GM19328 (cell line): ENCODE results near the gene ZIC2.
"Not testable (repeated sequence)": the region's sequence is repeated elsewhere in the genome, so short reads cannot be mapped to it uniquely, and the experiment has no call there.

Experiments
- ATAC-seq: cut with Tn5 transposase; IDR thresholded peaks from one replicate; pipeline ENCODE4 v1.9.1; 2021; ENCODE audit warnings: mild to moderate bottlenecking, moderate library complexity; ENCODE audit not compliant: unreplicated experiment

ZIC2 gene

DNA sequence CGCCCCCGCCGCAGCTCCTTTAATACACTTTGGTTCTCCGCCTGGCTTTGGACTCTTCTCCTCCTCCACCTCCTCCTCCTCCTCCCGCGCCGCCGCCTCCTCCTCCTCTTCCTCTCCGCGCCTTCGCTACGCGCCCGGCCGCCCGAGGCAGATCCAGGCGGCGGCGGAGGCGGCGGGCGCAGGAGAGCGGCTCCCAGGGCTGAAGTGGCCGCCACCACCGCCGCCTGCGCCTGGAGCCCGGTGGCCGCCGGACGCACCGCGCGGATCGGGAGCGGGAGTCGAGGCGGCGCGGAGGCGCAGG lies at the start of gene ZIC2:
TSS of gene ZIC2 (plus strand) at position 50 of the 301 bp plus-strand sequence. CDS start 281 bp downstream, outside the sequence.
- ATAC-seq = no peak

DNA sequence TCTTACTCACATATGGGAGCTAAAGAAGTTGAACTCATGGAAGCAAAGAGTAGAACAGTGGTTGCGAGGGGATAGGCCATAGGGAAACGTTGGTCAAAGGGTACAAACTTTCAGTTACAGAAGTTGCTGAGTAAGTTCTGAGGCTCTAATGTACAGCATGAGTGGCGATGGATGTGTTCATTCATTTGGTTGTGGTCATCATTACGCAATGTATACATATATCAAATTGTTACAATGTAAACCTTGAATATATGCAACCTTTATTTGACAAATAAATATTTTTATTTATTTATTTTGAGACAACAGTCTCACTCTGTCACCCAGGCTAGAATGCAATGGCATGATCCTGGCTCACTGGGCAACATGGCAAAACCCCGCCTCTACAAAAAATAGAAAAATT lies 48.7 kb upstream of the ZIC2 start:
- ATAC-seq = no peak

DNA sequence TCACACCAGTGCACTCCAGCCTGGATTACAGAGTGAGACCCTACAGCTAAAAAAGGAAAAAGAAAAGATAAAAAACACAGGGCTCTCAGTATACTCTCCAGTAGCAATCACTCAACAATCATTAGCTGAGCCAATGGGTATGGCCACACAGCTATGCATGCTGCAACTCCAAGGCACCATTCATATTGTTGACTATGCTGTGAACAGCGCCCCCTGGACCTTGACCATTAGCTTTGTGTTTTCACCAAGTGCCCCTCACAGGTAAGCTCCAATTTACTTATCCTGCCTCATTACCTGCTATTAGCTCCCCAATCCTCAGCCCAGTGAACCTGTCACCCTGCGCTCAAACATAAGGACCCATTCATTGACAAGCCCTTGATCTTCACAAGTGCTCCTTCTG lies 45.8 kb upstream of the ZIC2 start:
- ATAC-seq = no peak

DNA sequence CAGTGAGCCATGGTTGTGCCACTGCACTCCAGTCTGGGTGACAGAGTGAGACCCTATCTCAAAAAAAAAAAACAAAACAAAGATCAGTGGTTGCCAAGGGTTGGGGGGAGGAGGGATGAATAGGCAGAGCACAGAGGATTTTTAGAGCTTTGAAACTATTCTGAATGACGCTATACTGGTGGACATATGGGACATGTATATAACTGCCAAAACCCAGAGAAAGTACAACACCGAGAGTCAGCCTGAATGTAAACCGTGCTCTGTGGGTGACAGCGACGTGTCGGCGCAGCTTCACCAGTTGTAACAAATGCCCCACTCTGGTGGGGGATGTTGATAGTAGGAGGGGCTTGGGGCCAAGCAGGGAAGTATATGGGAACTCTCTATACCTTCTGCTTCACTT lies 42.9 kb upstream of the ZIC2 start:
- ATAC-seq = no peak

DNA sequence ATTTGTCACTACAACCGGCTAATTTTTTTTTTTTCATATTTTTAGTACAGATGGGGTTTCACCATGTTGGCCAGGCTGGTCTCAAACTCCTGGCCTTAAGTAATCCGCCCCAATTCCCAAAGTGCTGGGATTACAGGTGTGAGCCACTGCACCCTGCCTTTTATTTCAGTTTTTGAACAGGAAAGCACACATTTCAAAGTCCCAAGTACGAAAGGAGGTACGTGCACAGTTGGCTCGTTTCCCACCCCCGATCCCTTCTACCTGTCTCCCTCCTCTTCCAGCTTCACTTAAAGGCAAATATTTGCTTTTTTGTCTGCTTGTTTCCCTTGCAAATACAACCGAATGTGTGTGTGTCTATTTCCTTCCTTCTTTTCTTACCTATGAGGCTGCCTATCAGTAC lies 40.5 kb upstream of the ZIC2 start:
- no peak for ATAC-seq

DNA sequence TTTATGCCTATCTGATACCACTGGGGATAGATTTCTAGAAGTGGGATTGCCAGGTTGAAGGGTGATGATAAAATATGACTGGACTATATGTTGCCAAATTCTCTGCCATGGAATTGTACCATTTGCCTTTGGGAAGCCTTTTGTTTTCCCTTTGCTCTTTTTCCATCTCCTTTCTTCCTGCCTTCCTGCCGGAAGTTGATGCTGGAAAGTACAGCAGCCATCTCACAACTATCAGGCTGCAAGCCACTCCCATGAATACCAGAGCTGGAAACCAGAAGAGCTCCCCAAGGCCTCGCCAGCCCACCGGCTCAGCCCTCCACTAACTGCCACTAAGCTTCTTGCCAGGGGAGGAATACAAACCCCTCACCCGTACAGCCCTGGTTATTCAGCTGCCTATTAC lies 39.7 kb upstream of the ZIC2 start:
- ATAC-seq = no peak

DNA sequence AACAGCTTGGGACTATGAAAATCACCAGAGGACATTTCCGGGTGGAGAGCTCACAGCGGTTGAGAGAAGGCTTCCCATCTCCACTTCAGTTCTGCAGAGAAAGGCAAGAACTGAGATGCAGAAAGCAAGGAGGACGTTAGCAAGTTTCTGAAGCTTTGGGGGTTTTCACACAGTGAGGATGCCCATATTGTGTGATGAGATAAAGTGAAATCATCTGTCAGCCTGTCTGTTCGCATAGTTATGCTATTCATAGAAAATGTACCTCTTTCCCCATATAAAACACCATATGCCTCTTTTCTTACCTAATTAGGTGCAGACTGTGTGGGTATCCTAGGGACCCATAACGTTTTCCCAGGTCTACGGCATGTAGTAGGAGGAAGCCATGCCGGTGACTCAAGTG lies 37.5 kb upstream of the ZIC2 start:
- no peak for ATAC-seq

DNA sequence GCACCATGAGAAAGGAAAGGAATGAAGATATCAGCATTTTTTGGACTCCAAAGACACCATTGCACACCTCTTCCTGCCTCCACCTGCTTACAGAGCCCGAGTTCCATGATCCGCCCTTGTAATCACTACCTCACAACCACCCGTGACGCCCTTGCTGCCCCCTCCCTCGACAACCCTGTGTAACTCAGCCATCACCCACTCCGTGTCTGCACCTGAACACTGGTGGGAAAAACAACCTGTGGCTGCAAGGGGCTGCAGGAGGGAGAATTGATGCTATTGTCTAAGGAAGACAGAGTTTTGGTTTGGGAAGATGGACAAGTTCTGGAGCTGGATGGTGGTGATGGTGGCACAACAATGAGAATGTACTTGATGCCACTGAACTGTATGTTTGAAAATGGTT lies 37.0 kb upstream of the ZIC2 start:
- no peak for ATAC-seq

DNA sequence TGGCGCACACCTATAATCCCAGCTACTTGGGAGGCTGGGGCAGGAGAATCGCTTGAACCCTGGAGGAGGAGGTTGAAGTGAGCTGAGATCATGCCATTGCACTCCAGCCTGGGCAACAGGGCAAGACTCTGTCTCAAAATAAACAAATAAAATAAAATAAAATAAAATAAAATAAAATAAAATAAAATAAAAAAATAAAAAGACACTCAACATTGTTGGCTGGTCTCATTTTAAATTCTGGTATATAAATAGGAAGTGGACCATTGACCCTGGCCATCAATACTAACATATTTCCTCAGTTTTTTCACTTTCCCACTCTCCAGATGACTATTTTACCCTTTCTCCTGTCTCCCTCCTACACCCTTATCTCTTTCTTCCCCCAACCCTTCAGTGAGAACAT lies 36.1 kb upstream of the ZIC2 start:
- ATAC-seq = not testable (repeated sequence)

DNA sequence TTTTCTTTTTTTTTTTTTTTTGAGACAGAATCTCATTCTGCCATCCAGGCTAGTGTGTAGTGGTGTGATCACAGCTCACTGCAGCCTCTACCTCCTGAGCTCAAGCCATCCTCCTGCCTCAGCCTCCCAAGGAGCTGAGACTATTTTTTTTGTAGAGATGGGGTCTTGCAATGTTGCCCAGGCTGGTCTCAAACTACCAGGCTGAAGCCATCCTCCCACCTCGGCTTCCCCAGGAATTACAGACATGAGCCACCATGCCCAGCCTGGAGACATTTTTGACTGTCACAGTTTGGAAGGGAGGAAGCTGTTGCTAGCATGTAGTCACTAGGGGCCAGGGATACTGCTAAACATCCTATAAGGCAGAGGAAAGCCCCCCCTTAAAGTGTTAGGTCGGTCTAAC lies 33.9 kb upstream of the ZIC2 start:
- ATAC-seq = no peak

DNA sequence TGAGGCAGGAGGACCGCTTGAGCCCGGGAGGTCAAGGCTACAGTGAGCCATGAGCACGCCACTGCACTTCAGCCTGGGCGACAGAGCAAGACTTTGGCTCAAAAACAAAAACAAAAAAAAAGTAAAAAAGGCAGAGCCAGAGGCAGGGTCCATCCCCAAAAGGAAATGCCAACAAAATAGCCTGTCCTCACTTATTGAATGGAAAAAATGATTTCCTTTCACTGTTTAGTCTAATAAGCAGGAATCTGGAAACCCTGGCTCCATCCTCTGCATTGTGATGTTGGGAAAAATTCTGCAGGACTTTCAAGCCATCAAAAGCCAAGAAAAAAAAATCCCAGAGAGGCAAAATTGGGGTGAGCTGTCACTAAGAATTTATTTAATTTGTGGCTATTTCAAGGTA lies 33.2 kb upstream of the ZIC2 start:
- ATAC-seq = no peak

DNA sequence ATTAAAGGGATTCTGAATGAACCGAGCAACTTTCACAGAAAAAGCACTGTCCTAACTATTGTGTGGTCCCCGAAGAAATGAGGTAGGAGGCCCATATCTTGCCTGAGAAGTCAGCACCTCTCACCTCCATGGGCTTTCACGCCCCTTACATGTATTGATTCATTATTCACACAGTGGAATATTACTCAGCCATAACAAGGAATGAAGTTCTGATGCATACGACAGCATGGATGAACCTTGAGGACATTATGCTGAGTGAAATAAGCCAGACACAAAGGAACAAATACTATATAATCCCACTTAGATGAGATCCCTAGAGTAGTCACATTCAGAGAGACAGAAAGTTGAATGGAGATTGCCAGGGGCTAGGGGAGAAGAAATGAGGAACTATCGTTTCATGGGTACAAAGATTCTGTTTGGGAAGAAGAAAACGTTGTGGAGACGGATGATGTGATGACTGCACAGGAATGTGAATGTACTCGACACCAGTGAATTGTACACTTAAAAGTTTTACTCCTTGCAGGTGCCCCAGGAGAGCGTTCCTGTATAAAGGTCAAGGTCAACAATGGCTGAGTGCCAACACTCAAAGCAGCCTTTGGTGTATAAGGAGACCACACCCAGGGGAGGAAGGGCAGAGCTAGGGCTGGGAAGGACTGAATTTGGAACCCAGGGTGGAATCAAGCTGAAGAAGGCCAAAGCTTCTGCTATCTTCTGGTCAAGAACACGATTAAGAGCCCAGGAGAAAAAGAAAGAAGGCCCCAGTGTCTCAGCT lies 32.5 kb upstream of the ZIC2 start:
- ATAC-seq = no peak

DNA sequence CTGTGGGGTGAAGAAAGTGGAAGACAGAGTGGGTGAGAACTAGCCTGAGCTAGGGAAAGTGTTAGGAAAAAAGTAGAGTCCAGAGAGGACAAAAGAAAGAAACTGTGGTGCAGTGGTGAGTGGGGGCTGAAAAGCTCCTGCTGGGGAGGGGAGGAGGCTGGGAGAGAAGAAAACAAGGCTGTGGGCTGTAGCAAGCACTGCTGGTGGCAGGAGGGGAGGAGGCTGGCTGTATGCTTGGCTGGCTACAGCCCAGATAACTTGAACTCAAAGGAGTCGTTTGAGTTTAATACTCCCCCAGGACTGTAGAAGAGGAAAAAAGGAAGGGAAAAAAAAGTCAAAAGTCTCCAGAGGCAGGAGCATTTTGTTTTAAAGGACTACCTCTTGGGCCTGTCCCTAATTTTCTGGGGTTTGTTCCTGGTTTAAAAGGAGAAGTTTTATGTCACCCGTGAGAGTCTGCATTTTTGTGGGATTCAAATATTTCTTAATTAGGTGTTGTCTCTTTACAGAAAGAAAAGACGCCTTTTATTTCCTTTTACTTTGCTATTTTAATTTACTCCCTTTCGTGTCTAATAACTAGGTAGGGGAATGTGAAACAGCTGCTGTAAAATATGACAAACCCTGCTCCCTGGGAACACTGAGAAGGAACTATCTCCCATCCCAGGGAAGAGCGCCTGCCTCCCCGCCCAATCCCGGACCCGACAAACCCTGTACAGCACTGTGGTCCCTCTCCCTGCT lies 31.7 kb upstream of the ZIC2 start:
- ATAC-seq = no peak

DNA sequence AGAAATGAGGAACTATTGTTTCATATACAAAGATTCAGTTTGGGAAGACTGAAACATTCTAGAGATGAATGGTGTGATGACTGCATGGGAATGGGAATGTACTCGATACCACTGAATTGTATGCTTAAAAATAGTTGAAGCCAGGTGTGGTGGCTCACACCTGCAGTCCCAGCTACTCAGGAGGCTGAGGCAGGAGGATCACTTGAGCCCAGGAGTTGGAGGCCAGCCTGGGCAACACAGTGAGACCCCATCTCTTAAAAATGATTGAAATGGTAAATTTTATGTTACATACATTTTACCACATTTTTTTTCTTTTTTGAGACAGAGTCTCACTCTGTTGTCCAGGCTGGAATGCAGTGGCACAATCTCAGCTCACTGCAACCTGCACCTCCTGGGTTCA lies 29.9 kb upstream of the ZIC2 start:
- not testable (repeated sequence) for ATAC-seq

DNA sequence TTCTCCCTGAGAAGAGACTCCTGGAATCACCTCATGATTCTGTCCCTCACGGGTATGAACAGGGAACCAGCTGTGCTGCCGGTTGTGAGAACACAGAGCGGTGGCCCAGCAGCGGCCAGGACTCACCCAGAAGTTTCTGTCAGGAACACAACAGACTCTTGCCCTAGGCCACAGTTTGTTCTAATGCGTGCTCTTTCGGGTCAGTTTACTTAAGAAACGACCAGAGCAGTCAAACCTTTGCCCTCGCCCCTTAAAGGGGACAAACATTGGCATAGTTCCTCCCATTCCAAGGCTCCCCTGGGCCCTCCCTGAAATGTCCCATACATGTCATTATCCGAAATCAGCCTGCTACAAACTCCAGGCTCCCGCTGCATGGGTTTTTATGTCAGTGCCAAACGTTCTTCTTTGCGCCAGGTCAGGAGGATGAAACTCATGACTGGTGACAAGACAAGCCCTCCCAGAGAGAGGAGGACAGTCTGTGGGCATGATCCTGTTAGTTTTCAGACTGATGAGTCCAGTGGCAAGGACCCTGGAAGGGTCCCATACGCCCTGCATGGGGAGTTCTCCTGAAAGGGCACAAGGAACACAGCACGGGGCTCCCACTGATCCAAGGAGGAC lies 28.3 kb upstream of the ZIC2 start:
- ATAC-seq = no peak

DNA sequence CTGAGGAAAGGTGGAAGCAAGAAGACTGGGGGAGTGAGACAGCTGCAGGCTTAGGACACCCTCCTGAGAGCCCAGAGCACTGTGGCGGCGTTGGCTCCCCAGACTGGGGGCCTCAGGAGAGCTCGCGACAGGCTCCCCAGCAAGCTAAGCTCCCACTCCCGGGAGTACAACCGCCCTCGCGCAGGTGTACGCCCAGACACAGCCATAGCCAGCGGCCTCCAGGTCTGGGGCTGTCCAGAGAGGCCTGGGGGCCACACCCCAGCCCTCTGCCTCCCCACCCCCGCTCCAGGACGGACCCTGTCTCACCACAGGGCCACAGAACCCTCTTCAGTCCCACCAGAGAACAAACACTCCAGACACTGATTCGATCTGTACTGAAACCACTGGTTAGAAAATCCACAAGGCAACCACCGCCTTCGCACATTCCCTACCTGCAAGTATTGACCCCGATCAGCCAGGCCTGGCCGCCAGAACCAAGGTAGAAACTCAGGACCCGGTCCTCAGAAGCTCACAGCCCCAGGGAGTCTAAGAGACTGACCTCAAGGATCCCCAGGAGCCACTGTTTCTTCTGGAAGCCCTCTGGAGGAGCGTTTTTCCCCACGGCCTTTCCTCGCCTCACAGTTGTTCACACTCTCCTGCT lies 26.4 kb upstream of the ZIC2 start:
- no peak for ATAC-seq

DNA sequence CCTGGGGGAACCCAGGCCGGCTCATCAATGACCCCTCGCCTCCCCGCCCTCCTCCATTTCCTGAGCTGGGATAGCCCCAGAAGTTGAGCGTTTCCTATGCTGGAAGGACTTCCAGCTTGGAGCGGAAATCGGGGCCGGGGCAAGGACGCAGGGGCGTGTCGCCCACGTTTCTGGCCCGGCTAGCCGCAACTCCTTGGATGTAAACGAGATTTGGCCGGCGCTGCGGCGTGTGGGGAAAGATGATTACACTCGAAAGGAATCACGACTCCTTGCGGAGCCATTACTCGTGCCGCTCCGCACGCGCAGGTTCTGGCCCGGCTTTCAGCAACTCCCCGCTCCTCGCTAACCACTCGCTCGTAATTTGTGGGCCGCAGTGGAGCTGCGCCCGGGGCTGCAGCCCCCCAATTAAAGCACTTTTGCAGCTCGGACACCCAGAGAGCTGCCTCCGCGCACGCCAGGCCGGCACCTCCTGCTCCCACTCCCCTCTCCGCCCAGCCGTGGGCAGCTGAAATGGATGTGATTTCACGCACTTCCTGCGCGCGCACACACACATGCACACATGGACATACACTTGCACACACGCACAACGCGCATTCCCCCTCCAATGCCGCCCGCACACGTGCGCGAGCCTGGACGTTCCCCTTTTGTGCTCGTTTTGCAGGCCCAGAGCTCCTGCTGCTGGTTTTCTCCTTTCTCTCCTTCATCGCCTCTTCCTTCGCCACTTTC lies 25.7 kb upstream of the ZIC2 start:
- ATAC-seq = no peak

DNA sequence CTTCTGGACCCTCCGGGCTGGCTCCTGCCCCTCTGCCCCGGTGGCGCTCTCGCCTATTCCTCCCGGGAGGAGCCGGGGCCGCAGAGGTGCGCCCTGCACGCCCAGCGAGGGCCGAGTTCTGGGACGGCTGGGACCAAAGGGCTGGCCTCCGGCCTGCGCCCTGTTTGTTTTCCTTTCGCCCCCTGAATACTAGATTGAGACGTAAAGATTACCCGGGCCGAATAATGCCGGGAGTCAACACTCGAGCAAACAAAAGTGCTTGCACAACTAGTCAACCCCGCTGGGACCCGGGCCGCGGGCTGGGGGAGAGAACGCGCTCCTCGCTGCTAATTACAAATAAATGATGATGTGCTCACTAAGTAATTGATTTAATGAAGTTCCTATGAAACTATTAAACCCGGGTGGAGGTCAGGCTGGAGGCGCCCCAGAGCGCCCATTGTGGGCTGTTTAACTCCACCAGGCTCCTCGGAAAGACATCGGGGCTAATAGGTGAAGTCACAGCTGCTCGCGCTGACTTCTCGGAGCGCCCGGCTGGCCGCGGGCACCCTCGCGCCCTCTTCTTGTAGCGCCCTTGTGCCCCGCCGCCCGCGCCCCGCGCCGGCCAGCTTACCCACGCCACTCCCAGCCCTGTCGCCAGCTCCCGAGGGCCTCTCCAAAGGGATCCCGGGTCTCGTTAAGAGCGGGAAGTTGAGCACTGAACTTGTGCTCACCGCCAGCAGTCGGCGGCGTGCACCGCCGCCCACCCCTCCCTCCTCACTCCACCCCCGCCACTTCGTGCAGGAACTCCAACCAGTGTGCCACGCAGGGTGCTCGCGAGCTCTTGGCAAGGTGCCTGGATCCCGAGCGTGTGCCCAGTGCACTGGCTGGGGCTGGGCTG lies 24.9 kb upstream of the ZIC2 start:
- ATAC-seq = no peak

DNA sequence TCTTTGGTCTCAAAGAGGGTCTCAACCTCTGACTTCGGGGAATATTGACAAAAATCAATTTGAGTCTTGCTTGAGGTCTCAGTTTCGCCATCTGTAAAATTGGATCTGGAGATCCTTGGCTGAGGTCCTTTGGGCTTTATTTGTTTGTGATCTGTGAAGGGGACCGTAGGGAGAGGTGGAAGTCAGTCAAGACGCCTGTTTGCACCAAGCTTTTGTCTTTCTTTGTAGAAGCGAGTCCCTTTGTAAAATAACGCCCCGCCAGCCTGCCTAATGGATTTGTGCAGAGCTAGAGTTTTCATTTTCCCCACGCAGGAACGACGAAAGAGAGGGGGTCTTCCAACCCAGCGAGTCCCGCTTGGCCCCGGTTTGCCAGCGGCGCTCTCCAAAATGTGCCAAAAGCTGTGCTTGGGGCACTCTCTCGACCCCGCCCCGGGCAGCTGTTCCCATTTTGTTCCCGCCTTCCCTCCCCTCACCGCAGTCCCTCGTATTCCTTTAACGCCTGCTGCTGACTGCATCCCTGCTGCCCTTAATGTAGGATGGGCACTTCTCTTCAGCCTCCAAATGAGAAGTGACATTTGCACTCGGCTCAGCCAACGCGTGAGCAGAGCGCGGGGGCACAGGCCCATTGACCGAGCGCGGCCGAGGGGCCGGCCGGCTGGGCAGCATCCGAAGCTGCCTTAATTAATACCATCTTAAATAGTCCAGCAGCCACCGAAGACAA lies 23.0 kb upstream of the ZIC2 start:
- no peak for ATAC-seq

DNA sequence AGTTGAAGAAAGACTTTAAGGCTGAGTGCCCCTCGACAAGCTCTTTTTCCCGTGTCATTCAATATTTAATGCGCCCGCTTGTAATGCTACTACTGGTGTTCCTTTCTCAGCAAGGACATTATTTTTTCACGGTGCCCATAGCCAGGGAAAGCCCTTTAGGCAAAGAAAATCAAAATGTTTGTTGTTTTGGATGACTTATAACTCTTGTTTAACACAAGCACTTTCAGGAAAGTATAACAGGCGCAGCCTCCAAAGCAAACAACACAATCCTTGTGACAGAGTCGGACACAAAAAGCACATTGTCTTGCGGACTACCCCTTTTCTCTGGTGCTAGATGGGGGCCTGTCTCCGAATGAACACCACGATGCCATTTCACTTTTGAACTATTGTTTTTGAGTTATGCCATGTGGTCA lies 22.5 kb upstream of the ZIC2 start:
- ATAC-seq = no peak
